NCI-H774 (cell line): ENCODE data around the gene UBTD1.

ENCODE experiments used
- DNase-seq: peaks from one replicate; lab custom pipeline; 2025; lab: John Stamatoyannopoulos, UW

UBTD1 gene

GRCh38 chr10:97584798-97585438 is 86.2 kb downstream of the UBTD1 start:
- DNase-seq = no peak

GRCh38 chr10:97585439-97585811 is 86.7 kb downstream of the UBTD1 start:
- DNase-seq = no peak

GRCh38 chr10:97587183-97587582 is 88.5 kb downstream of the UBTD1 start:
- no peak for DNase-seq

- DNase-seq = no peak
Measured at GRCh38 chr10:97589479-97589878, 90.8 kb downstream of the UBTD1 start, which contains the start of gene C10orf62. TSS of gene C10orf62 (plus strand) at chr10:97589721. CDS start at chr10:97589898, 177 bp downstream.

GRCh38 chr10:97590082-97590747 is 91.5 kb downstream of the UBTD1 start:
- DNase-seq = no peak

- DNase-seq = no peak
Measured at GRCh38 chr10:97590748-97591495, 92.2 kb downstream of the UBTD1 start.

GRCh38 chr10:97593421-97593820 is 94.7 kb downstream of the UBTD1 start:
- no peak for DNase-seq

GRCh38 chr10:97596101-97597082 is 97.7 kb downstream of the UBTD1 start:
- no peak for DNase-seq

GRCh38 chr10:97597778-97598177 is 99.1 kb downstream of the UBTD1 start:
- no peak for DNase-seq

- DNase-seq = no peak
Measured at GRCh38 chr10:97598407-97599271, 99.9 kb downstream of the UBTD1 start.

- no peak for DNase-seq
Measured at GRCh38 chr10:97599272-97599619, 100.5 kb downstream of the UBTD1 start.

- DNase-seq = no peak
Measured at GRCh38 chr10:97600616-97601015, 101.9 kb downstream of the UBTD1 start.

GRCh38 chr10:97601268-97602215 is 102.8 kb downstream of the UBTD1 start:
- DNase-seq = no peak

- DNase-seq = no peak
Measured at GRCh38 chr10:97607095-97607636, 108.4 kb downstream of the UBTD1 start.

- no peak for DNase-seq
Measured at GRCh38 chr10:97608991-97609561, 110.4 kb downstream of the UBTD1 start.

GRCh38 chr10:97611473-97611872 is 112.7 kb downstream of the UBTD1 start:
- no peak for DNase-seq

GRCh38 chr10:97612386-97612785 is 113.7 kb downstream of the UBTD1 start:
- DNase-seq = no peak

GRCh38 chr10:97618285-97618684 is 119.6 kb downstream of the UBTD1 start:
- no peak for DNase-seq

- DNase-seq = no peak
Measured at GRCh38 chr10:97618733-97619132, 120.0 kb downstream of the UBTD1 start.
